ENCODE measurements around the gene ATMIN. TPM values are rescaled to one million over a fixed set of nuclear protein-coding genes. Genes with fewer than 3 reads are reported as not detected.

The ATMIN gene
- total RNA-seq, 1 experiment from 2014 or later, result 66.6 TPM

GRCh38 chr16:80991792-80992430 lies 43.7 kb upstream of the ATMIN start:
- no peak overlapping the region for H3T11ph ChIP-seq (ENCODE audit: low read length)
- H3K36me3 Mint-ChIP-seq (ENCODE audit: insufficient read depth in 1 of 3, low read depth in 3 of 3), result peaks cover 3 to 11% (median 4%) of the 10 kb centered on the region in 3 experiments; a peak in 5 of 7 replicates
- TF ChIP-seq CTCF (conservative IDR thresholded peaks at IDR 0.05), result no peak
- H3K4me1 ChIP-seq (ENCODE audit: insufficient read depth, low read length), result peaks cover 6% of the 10 kb centered on the region; the same call in 1 of the 2 replicates
- no peaks in the 10 kb centered on the region for H3K9me3 ChIP-seq (ENCODE audit: control insufficient read depth, low read depth, low read length)
- no peak overlapping the region for H4K91ac ChIP-seq (ENCODE audit: insufficient read length, low read depth, low read length)
- no peak overlapping the region for H4K5ac ChIP-seq (ENCODE audit: insufficient read length, low read depth, low read length)
- WGBS (ENCODE audit: extremely low coverage, insufficient read length, low lambda C conversion rate), result no CpG with 5 or more reads among the region's 6 CpGs
- H3K79me2 ChIP-seq (ENCODE audit: insufficient read depth, low read length), result no peaks in the 10 kb centered on the region
- no peak overlapping the region for H3K4me3 Mint-ChIP-seq
- no peak overlapping the region for H3K27ac ChIP-seq (ENCODE audit: insufficient read length, low read depth, low read length)
- peaks cover 16 to 21% of the 10 kb centered on the region in 2 experiments for H3K4me1 Mint-ChIP-seq
- no peaks in the 10 kb centered on the region for H3K79me1 ChIP-seq (ENCODE audit: insufficient read depth, low read depth, low read length, poor library complexity, severe bottlenecking)
- no peak overlapping the region for H4K8ac ChIP-seq (replicated peaks; ENCODE audit: insufficient read length, low read depth, low read length)
- H2BK20ac ChIP-seq (ENCODE audit: low read depth, low read length, poor library complexity, severe bottlenecking), result no peak overlapping the region
- no peak overlapping the region for H2BK5ac ChIP-seq (ENCODE audit: insufficient read length, low read length)
- H3K27me3 Mint-ChIP-seq (ENCODE audit: low read depth), result no peaks in the 10 kb centered on the region; the same call in 1 of the 2 replicates
- H2BK12ac ChIP-seq (ENCODE audit: insufficient read length, low read depth, low read length), result no peak overlapping the region
- H2AK5ac ChIP-seq (ENCODE audit: insufficient read length, low read length), result no peak overlapping the region
- H4K20me1 ChIP-seq (ENCODE audit: control insufficient read depth, insufficient read depth, insufficient read length), result no peaks in the 10 kb centered on the region
- H2BK120ac ChIP-seq (ENCODE audit: low read depth, low read length, poor library complexity, severe bottlenecking), result no peak overlapping the region
- H3K27ac Mint-ChIP-seq, result no peak overlapping the region
- no peak overlapping the region for H3K9ac ChIP-seq (ENCODE audit: extremely low read depth, insufficient read length, low read length)
- H3K18ac ChIP-seq (ENCODE audit: insufficient read length, low read depth, low read length), result no peak overlapping the region
- H3K27me3 ChIP-seq (ENCODE audit: insufficient read depth, low read length), result no peaks in the 10 kb centered on the region
- H3K9me3 Mint-ChIP-seq, result no peaks in the 10 kb centered on the region
- no peak for DNase-seq
- no peak overlapping the region for H3K56ac ChIP-seq (ENCODE audit: insufficient read length, low read depth, low read length)
- no peak overlapping the region for H3K14ac ChIP-seq (ENCODE audit: insufficient read depth, low read length)
- no peak overlapping the region for H2AFZ ChIP-seq (ENCODE audit: low read length)
- no peak overlapping the region for H3K4me2 ChIP-seq (ENCODE audit: insufficient read depth, insufficient read length, low read length)
- no peaks in the 10 kb centered on the region for H3K23me2 ChIP-seq (ENCODE audit: insufficient read length, low read depth, low read length, poor library complexity, severe bottlenecking)
- no peak overlapping the region for H2BK15ac ChIP-seq (ENCODE audit: low read depth, low read length)
- H3K23ac ChIP-seq (ENCODE audit: insufficient read length, low read depth, low read length), result no peak overlapping the region
- H3K4ac ChIP-seq (ENCODE audit: low read depth, low read length), result no peak overlapping the region

Measured in H9 (cell line).